K562 (cell line): ENCODE results near the gene BCCIP. TPM values are rescaled to one million over a fixed set of nuclear protein-coding genes. Genes with fewer than 3 reads are reported as not detected.
A peak's percentile ranks its signal among the peaks of the same experiment; 100 is the strongest.

Experiments used
- ARID1B ChIP-seq: fragments of 450-650 bp; IDR thresholded peaks from 2 replicates; pipeline ENCODE4 v1.6.1; 2016; ENCODE audit warnings: antibody characterized with exemption, mild to moderate bottlenecking, inconsistent platforms
- ARID4B ChIP-seq: sonication (generic); formaldehyde crosslinking; IDR thresholded peaks from 2 replicates; pipeline ENCODE4 v1.8.0; 2022; ENCODE audit warnings: mild to moderate bottlenecking, missing genetic modification reagents
- ATF7 ChIP-seq: fragments of 450-650 bp; IDR thresholded peaks from 2 replicates; pipeline ENCODE4 v1.7.1; 2014; ENCODE audit warnings: mild to moderate bottlenecking, moderate library complexity
- FOXA3 ChIP-seq, 2 experiments: fragments of 450-650 bp in 1 of 2; sonication (generic) in 1 of 2; formaldehyde crosslinking; IDR thresholded peaks in 1 of 2; conservative IDR thresholded peaks in 1 of 2; 2 replicates each; pipeline versions ENCODE4 v1.4.0 to v1.8.0; 2020 to 2022; ENCODE audit warnings: mild to moderate bottlenecking in 2 of 2, missing genetic modification reagents in 1 of 2
- GATAD2B ChIP-seq: fragments of 450-650 bp; IDR thresholded peaks from 2 replicates; pipeline ENCODE4 v1.6.1; 2017; ENCODE audit warnings: mild to moderate bottlenecking, borderline replicate concordance
- HDAC3 ChIP-seq: fragments of 450-650 bp; IDR thresholded peaks from 2 replicates; pipeline ENCODE4 v1.6.1; 2018; ENCODE audit warnings: borderline replicate concordance, mild to moderate bottlenecking, moderate library complexity; ENCODE audit not compliant: partially characterized antibody
- HES1 ChIP-seq: fragments of 450-650 bp; IDR thresholded peaks from 2 replicates; pipeline ENCODE4 v1.6.1; 2016; ENCODE audit warnings: low read depth, mild to moderate bottlenecking, moderate library complexity
- HOXB6 ChIP-seq: fragments of 250-450 bp; sonication (Bioruptor Pico); IDR thresholded peaks from 2 replicates; pipeline ENCODE4 v1.5.1; 2022; ENCODE audit warnings: mild to moderate bottlenecking, borderline replicate concordance
- IRF9 ChIP-seq: fragments of 450-650 bp; IDR thresholded peaks from 2 replicates; pipeline ENCODE4 v1.6.1; 2016; ENCODE audit warnings: missing biosample characterization, missing genetic modification characterization
- KHSRP ChIP-seq: fragments of 450-650 bp; IDR thresholded peaks from 2 replicates; pipeline ENCODE4 v1.6.1; 2017
- LEF1 ChIP-seq: fragments of 450-650 bp; IDR thresholded peaks from 2 replicates; pipeline ENCODE4 v1.6.1; 2016; ENCODE audit warnings: mild to moderate bottlenecking
- NEUROD1 ChIP-seq: fragments of 150-350 bp; IDR thresholded peaks from 2 replicates; pipeline ENCODE4 v1.6.1; 2014; ENCODE audit warnings: borderline replicate concordance, low read length, low read depth; ENCODE audit not compliant: partially characterized antibody
- NFATC3 ChIP-seq: fragments of 450-650 bp; IDR thresholded peaks from 2 replicates; pipeline ENCODE4 v1.6.1; 2017; ENCODE audit warnings: mild to moderate bottlenecking
- PHB ChIP-seq: fragments of 250-450 bp; sonication (Bioruptor Pico); IDR thresholded peaks from 2 replicates; pipeline ENCODE4 v1.5.0; 2021
- PHB2 ChIP-seq: fragments of 450-650 bp; IDR thresholded peaks from 2 replicates; pipeline ENCODE4 v1.6.1; 2017; ENCODE audit warnings: low read depth
- TAF1 ChIP-seq: IDR thresholded peaks from 2 replicates; pipeline ENCODE4 v1.6.1; 2011; ENCODE audit warnings: mild to moderate bottlenecking, low read length, moderate library complexity; ENCODE audit not compliant: insufficient read depth, control insufficient read depth, severe bottlenecking; ENCODE audit errors: extremely low read depth
- polyA plus RNA-seq, 8 experiments: library from polyadenylated mRNA; depleted of rRNA in 4 of 8; stranded (reverse) in 5 of 8; unstranded in 3 of 8; fragments of >200 nt; fragmentation: Nextera tagmentation in 2 of 8; fragmentation: Illumina TruSeq in 1 of 8; extraction: Ambion mirVana in 2 of 8; extraction: Trizol in 1 of 8; gene quantifications; 2 replicates each; pipeline versions ENCODE4 v1.2.1 to v1.2.3, GENCODE V29; 2011 to 2014; ENCODE audit warnings: inconsistent platforms in 1 of 8, missing spikeins in 1 of 8
- total RNA-seq, 7 experiments: library from RNA; depleted of rRNA in 6 of 7; stranded (reverse); fragments of >200 nt in 6 of 7; fragmentation: Illumina TruSeq in 2 of 7; extraction: Trizol in 2 of 7; gene quantifications; 2 replicates each; pipeline versions ENCODE4 v1.2.1 to v1.2.3, GENCODE V29; 2011 to 2021; ENCODE audit warnings: low replicate concordance in 1 of 7
- TF ChIP-seq, protein P1 (sequence below), 2 experiments: fragments of 450-650 bp; conservative IDR thresholded peaks; 2 replicates each; pipeline ENCODE4 v1.6.1; 2017; ENCODE audit warnings: mild to moderate bottlenecking in 2 of 2, moderate library complexity in 2 of 2
- TF ChIP-seq, protein P2 (sequence below), 2 experiments: IDR thresholded peaks in 1 of 2; conservative IDR thresholded peaks in 1 of 2; 2 replicates each; pipeline ENCODE4 v1.6.1; 2016; ENCODE audit warnings: low read depth in 2 of 2, mild to moderate bottlenecking in 1 of 2, missing compliant biosample characterization in 1 of 2, missing genetic modification characterization in 1 of 2, moderate library complexity in 1 of 2

Gene BCCIP
- total and polyA plus RNA-seq, 9 of the 15 experiments (the other 6 are each of a cell fraction or from before 2014, with no cell fraction given): 95.1 to 204 (median 163) TPM

GRCh38 chr10:125816548-125816947, 6.8 kb upstream of the BCCIP start (continued):
- TF ChIP-seq IRF9 (tag): no peak
- TF ChIP-seq PHB2: peak; percentile 86
- peak; percentile 80 for TF ChIP-seq KHSRP
- TF ChIP-seq, protein P1, sequence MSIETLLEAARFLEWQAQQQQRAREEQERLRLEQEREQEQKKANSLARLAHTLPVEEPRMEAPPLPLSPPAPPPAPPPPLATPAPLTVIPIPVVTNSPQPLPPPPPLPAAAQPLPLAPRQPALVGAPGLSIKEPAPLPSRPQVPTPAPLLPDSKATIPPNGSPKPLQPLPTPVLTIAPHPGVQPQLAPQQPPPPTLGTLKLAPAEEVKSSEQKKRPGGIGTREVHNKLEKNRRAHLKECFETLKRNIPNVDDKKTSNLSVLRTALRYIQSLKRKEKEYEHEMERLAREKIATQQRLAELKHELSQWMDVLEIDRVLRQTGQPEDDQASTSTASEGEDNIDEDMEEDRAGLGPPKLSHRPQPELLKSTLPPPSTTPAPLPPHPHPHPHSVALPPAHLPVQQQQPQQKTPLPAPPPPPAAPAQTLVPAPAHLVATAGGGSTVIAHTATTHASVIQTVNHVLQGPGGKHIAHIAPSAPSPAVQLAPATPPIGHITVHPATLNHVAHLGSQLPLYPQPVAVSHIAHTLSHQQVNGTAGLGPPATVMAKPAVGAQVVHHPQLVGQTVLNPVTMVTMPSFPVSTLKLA (conservative IDR thresholded peaks at IDR 0.05): peak in 1 of 2 experiments; percentile 58; a peak in 2 of 4 replicates
- TF ChIP-seq ATF7: 0 out of 2 replicates have a peak, but pooled peaks have one; percentile 18
- TF ChIP-seq ARID4B (CRISPR knock-in tag): no peak
- TF ChIP-seq NEUROD1: peak; percentile 17
- peak; percentile 84 for TF ChIP-seq HDAC3
- TF ChIP-seq NFATC3: no peak
- peak; percentile 98 for TF ChIP-seq ARID1B
- no peak for TF ChIP-seq PHB
- TF ChIP-seq, protein P2, sequence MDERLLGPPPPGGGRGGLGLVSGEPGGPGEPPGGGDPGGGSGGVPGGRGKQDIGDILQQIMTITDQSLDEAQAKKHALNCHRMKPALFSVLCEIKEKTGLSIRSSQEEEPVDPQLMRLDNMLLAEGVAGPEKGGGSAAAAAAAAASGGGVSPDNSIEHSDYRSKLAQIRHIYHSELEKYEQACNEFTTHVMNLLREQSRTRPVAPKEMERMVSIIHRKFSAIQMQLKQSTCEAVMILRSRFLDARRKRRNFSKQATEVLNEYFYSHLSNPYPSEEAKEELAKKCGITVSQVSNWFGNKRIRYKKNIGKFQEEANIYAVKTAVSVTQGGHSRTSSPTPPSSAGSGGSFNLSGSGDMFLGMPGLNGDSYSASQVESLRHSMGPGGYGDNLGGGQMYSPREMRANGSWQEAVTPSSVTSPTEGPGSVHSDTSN (CRISPR knock-in tag; IDR thresholded peaks at IDR 0.05; ENCODE audit: low read depth): no peak
- TF ChIP-seq, protein P2 (tag; conservative IDR thresholded peaks at IDR 0.05; ENCODE audit: low read depth): peak; percentile 78
- peak; percentile 59; the same call in 1 of the 2 replicates for TF ChIP-seq GATAD2B
- TF ChIP-seq FOXA3 (CRISPR knock-in tag; conservative IDR thresholded peaks at IDR 0.05 in 1 of 2, IDR thresholded peaks at IDR 0.05 in 1 of 2): peak in 1 of 2 experiments; percentile 65; a peak in 1 of 4 replicates
- no peak for TF ChIP-seq HOXB6 (CRISPR knock-in tag)
- no peak for TF ChIP-seq TAF1
- peak; percentile 88 for TF ChIP-seq HES1
- TF ChIP-seq LEF1: peak; percentile 88
